GM12801 (cell line): Measurements from ENCODE around the gene PTPRD.

ENCODE experiments used
- TF ChIP-seq, protein P1 (sequence below): IDR thresholded peaks from one replicate; pipeline ENCODE4 v1.5.1; 2011; ENCODE audit warnings: control low read depth; ENCODE audit not compliant: insufficient read length; ENCODE audit errors: extremely low read depth

PTPRD gene

DNA sequence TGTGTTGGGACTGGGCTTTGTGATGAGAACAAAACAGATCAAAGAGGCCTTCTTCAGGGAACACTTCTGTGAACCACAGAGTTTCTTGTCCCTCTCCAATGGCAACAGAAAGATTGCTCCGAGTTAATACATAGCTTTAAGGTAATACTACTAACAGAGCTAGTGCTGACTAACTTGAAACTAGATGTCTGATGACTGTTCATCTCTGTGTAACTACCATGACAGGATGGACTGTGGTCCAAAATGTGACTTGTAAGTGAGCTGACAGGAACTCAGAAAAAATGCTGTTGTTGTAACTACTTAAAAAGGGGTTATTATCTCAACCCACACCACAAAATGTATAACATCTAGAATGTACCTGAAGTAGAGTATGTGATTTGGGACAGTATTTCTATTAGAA, 2183.0 kb downstream of the PTPRD start:
- TF ChIP-seq, protein P1, sequence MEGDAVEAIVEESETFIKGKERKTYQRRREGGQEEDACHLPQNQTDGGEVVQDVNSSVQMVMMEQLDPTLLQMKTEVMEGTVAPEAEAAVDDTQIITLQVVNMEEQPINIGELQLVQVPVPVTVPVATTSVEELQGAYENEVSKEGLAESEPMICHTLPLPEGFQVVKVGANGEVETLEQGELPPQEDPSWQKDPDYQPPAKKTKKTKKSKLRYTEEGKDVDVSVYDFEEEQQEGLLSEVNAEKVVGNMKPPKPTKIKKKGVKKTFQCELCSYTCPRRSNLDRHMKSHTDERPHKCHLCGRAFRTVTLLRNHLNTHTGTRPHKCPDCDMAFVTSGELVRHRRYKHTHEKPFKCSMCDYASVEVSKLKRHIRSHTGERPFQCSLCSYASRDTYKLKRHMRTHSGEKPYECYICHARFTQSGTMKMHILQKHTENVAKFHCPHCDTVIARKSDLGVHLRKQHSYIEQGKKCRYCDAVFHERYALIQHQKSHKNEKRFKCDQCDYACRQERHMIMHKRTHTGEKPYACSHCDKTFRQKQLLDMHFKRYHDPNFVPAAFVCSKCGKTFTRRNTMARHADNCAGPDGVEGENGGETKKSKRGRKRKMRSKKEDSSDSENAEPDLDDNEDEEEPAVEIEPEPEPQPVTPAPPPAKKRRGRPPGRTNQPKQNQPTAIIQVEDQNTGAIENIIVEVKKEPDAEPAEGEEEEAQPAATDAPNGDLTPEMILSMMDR: no peak

DNA sequence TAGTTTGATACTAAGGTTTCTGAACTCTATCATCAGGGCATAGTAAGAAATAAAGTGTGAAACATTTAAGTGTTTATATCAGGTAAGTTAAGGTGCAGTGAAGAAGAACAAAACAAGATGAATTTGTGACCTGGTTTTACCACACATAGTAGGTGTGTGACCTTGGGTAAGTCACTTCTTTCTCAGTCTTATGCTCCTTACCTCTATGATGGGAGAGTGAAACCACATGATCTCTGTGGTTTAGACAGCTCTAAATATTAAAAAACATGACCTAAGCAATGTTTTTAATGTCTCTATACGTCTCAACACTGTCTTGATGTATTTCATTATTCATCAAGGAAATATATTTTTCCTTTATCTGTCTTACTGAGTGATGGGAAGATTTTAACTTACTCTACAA, 2183.6 kb downstream of the PTPRD start:
- TF ChIP-seq, protein P1: no peak

DNA sequence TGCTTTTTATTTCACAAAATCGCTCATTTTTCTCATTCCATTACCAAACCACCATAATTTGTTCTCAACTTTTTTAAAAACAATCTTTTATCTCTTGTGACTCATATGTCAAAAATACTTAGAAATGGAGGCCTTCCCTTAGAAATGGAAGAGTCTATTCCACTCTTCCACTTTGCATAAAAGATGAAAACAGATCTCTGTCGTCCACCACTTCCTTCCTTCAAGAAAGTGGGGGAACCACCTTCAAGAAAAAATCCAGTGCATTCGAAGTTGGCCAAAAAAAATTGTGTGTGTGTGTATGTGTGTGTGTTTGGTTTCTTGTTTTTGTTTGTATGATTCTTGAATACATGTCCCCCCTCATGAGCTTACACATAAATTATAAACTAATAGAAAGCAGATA, 2184.4 kb downstream of the PTPRD start:
- TF ChIP-seq, protein P1: no peak

DNA sequence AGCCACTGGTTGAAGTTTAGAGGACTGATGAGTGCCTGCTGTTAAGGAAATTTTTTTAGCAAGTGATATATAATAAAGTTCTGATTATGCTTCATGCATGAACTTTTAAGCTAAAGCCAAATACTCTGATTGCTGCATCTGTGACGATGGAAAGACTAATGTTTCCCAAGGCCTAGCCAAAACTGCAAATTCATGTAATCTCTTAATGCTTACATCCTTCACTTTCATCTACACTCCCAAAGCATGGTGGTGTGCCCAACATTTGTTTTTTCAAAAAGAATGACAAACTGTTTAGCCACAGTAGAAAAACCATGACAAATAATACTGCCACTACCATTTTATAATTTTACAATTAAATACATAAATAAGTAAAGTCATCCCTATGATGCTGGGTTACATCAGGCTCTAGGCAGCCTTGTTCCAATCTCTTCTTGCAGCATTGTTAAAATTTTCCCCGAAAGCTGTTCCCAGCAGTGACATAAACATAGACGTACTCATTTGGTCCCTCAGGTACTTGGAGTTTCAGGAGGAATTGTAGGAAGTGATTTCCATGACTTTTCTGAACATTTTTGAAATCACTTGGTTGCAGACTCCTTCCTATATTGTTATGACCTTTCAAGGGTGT, 2187.9 kb downstream of the PTPRD start:
- TF ChIP-seq, protein P1: no peak

DNA sequence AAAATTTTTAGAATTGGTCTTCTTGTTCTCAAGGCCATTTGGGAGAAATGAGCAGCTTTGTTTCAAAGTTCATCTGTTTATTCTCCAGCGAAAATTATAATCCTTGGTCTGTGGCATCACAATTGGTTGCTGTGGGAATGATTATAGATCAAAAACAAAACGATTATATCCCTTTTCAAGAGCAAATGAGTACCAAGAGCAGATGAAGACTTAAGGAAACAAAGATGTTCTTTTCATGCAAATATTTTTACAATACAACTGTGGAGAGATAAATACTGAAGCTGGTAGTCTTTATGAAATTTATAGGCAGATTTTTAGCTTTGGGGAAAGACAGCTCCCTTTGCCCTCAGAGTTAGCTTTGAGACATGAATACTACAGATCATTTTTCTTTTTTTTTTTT, 2192.4 kb downstream of the PTPRD start:
- TF ChIP-seq, protein P1: no peak

DNA sequence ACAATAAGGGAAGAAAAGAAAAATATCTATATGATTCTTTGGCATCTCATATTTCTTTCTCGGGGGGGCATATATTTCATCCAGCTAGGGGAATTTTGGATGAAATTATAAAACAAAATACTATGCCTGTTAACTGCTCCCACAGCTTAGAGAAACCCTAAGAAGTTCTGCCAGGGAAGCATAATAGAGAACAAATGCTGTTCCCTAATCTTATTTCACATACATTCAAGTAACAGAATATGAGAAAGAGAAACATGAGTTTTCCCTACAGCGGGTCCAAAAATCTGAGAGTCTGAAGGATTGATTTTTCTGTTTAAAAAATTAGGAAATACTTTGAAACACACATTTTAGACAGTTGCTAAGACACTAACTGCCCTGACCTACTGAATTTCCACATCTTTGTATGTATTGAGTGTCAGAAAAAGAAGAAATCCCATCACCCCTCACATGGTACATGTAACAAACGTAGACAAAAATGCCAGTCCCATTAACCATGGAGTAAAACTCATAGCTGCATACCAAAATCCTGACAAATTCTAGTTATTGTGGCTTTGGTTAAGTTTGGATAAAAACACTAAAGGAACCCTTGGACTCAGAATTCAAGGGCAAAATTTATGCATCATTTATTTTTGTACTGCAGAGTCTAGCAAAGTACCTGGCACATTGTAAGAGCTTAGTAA, 2193.1 kb downstream of the PTPRD start:
- TF ChIP-seq, protein P1: no peak

DNA sequence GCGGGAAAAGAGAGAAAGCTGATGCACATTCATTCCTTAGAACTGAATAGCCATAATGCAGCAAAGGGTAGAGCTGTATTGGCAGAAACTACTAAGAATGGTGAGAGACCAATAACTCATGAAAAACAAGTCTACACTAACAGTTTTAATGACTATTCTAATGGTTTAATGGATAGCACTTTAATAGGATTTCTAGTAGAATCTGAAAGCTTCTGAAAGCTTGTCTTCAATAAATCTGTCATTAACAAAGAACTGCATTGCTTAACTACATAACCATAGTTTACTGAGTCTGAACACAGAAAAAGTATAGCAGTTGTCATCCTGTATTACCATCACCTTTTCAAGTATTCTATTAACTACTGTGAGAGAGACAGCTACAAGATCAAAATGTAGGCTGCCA, 2195.5 kb downstream of the PTPRD start:
- TF ChIP-seq, protein P1: no peak

DNA sequence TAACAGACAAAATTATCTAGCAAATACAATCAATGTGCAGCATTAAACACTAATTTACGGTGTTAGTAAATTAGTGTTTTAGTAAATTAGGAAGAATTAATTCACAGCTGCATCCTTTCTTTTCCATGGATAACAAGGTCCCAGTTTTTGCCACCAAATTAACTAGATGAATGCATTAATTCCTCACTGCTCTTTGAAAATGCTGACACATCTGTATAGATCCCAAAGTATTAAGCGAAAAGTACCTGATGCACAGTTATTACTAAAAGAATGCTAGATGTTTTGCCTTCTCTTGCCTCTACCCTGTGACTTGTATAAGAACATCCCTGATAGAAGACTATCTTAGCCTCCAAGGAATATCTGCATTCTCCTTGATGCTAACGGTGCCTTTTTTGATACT, 2200.5 kb downstream of the PTPRD start:
- TF ChIP-seq, protein P1: no peak
